NB4 (cell line): Measurements from ENCODE around the gene SCAPER.

Experiments used
- CTCF ChIP-seq: IDR thresholded peaks from one replicate; pipeline ENCODE4 v1.5.1; 2012; ENCODE audit warnings: low read depth, low read length
- POLR2A ChIP-seq: IDR thresholded peaks from 2 replicates; pipeline ENCODE4 v1.6.1; 2011; ENCODE audit warnings: mild to moderate bottlenecking; ENCODE audit not compliant: insufficient read length; ENCODE audit errors: extremely low read depth

GRCh38 chr15:76512971-76513370 lies 392.2 kb downstream of the SCAPER start:
- no peak for TF ChIP-seq CTCF
- TF ChIP-seq POLR2A, result no peak
